Measurements from ENCODE around the gene AQP12B. TPM values are rescaled to one million over a fixed set of nuclear protein-coding genes. Genes with fewer than 3 reads are reported as not detected.
"Not testable (repeated sequence)": the region's sequence is repeated elsewhere in the genome, so short reads cannot be mapped to it uniquely, and the experiment has no call there.

Gene AQP12B
- total and polyA plus RNA-seq, 2 of the 8 experiments (the other 6 are each of a cell fraction or from before 2014, with no cell fraction given) = not detected

GRCh38 chr2:240692583-240693561 is 10.2 kb upstream of the AQP12B start:
- peak; percentile 66 for FAIRE-seq
- H3K79me2 ChIP-seq (ENCODE audit: control insufficient read depth in 1 of 2, insufficient read depth in 2 of 2, low read length in 2 of 2); H2BK5ac ChIP-seq (ENCODE audit: low read depth, low read length); H2AFZ ChIP-seq (ENCODE audit: low read length); H2AK5ac ChIP-seq (ENCODE audit: low read depth, low read length); H3K14ac ChIP-seq (ENCODE audit: insufficient read length); H3K4ac ChIP-seq (replicated peaks; ENCODE audit: insufficient read length, low read depth, low read length); H3K27ac ChIP-seq (ENCODE audit: low read depth, low read length); H3K36me3 ChIP-seq (ENCODE audit: control insufficient read depth in 2 of 4, insufficient read depth in 4 of 4, low read length in 3 of 4); H3K27me3 ChIP-seq (replicated peaks in 1 of 4; ENCODE audit: control insufficient read depth in 3 of 4, extremely low read depth in 1 of 4, insufficient read depth in 3 of 4, low read length in 3 of 4); H3K18ac ChIP-seq (ENCODE audit: extremely low read depth, low read length); H2BK12ac ChIP-seq (ENCODE audit: low read depth, low read length); H4K91ac ChIP-seq (replicated peaks; ENCODE audit: insufficient read length, low read length); H4K8ac ChIP-seq (ENCODE audit: extremely low read depth, insufficient read depth, low read length); CTCF ChIA-PET (ENCODE audit: partially characterized antibody); H4K20me1 ChIP-seq (replicated peaks in 1 of 2; ENCODE audit: control insufficient read depth in 1 of 2, insufficient read depth in 2 of 2, low read length in 2 of 2); H3K4me2 ChIP-seq (ENCODE audit: insufficient read depth in 1 of 2, low read depth in 2 of 2, low read length in 2 of 2); H2BK120ac ChIP-seq (replicated peaks; ENCODE audit: low read depth, low read length); H3K4me1 ChIP-seq (replicated peaks in 1 of 4; ENCODE audit: control insufficient read depth in 3 of 4, insufficient read depth in 4 of 4, low read length in 3 of 4); H2BK20ac ChIP-seq (ENCODE audit: low read length); H3K9ac ChIP-seq (replicated peaks in 1 of 4; ENCODE audit: extremely low read depth in 1 of 4, low read depth in 3 of 4, low read length in 3 of 4); POLR2A ChIA-PET (ENCODE audit: partially characterized antibody); H3K79me1 ChIP-seq (ENCODE audit: low read depth, low read length); H3K56ac ChIP-seq (replicated peaks; ENCODE audit: insufficient read length, low read depth, low read length); H3K9me3 ChIP-seq (ENCODE audit: insufficient read depth in 2 of 2, low read depth in 1 of 2, low read length in 1 of 2); H2BK15ac ChIP-seq (ENCODE audit: low read length); H3K4me3 ChIP-seq (ENCODE audit: extremely low read depth in 1 of 4, insufficient read depth in 2 of 4, low read depth in 3 of 4, low read length in 4 of 4); H3K23me2 ChIP-seq (ENCODE audit: low read depth, low read length); H3K23ac ChIP-seq (ENCODE audit: insufficient read length); H4K5ac ChIP-seq (ENCODE audit: insufficient read length, low read depth, low read length): not testable (repeated sequence)
- 90% methylated on average over 8 of the region's 34 CpGs; no CpG with 5 or more reads in 1 of the 2 experiments for WGBS, 2 experiments (ENCODE audit: extremely low coverage in 1 of 2, insufficient coverage in 1 of 2, insufficient read length in 1 of 2, insufficient replicate concordance in 2 of 2, low coverage in 1 of 2, low lambda C conversion rate in 2 of 2, missing lambda C conversion rate in 1 of 2)
- DNase-seq (ENCODE audit: low read depth in 1 of 2, low spot score in 2 of 2) = peak in 1 of 2 experiments; percentile 38
